H9 (cell line): ENCODE measurements around the gene KIF26B. TPM values are rescaled to one million over a fixed set of nuclear protein-coding genes. Genes with fewer than 3 reads are reported as not detected.

Experiments
- DNase-seq: peaks from one replicate; pipeline ENCODE4 v3.0.0-alpha.2; 2017
- H2AFZ ChIP-seq: one replicate; pipeline ENCODE4 v1.6.1; 2013; ENCODE audit warnings: mild to moderate bottlenecking, low read length, control low read depth, moderate library complexity
- H2AK5ac ChIP-seq: 2 replicates; pipeline ENCODE4 v1.6.1; 2013; ENCODE audit warnings: low read length, control low read depth, mixed read lengths; ENCODE audit not compliant: insufficient read length
- H2BK120ac ChIP-seq: one replicate; pipeline ENCODE4 v1.6.1; 2013; ENCODE audit warnings: low read depth, mild to moderate bottlenecking, low read length, control low read depth, inconsistent platforms; ENCODE audit not compliant: poor library complexity, severe bottlenecking
- H2BK12ac ChIP-seq: 2 replicates; pipeline ENCODE4 v1.6.1; 2013; ENCODE audit warnings: low read length, control low read depth, mixed read lengths, low read depth; ENCODE audit not compliant: insufficient read length
- H2BK15ac ChIP-seq: 2 replicates; pipeline ENCODE4 v1.6.1; 2013; ENCODE audit warnings: low read depth, low read length, control low read depth
- H2BK20ac ChIP-seq: one replicate; pipeline ENCODE4 v1.6.1; 2013; ENCODE audit warnings: low read depth, mild to moderate bottlenecking, low read length, control low read depth, inconsistent platforms; ENCODE audit not compliant: poor library complexity, severe bottlenecking
- H2BK5ac ChIP-seq: 2 replicates; pipeline ENCODE4 v1.6.1; 2013; ENCODE audit warnings: low read length, control low read depth, mixed read lengths; ENCODE audit not compliant: insufficient read length
- H3K14ac ChIP-seq: 2 replicates; pipeline ENCODE4 v1.6.1; 2013; ENCODE audit warnings: low read length, control low read depth; ENCODE audit not compliant: insufficient read depth
- H3K18ac ChIP-seq: 2 replicates; pipeline ENCODE4 v1.6.1; 2013; ENCODE audit warnings: low read depth, mild to moderate bottlenecking, mixed read lengths, low read length, control low read depth; ENCODE audit not compliant: insufficient read length
- H3K23ac ChIP-seq: 2 replicates; pipeline ENCODE4 v1.6.1; 2013; ENCODE audit warnings: low read length, control low read depth, mixed read lengths, low read depth; ENCODE audit not compliant: insufficient read length
- H3K23me2 ChIP-seq: 2 replicates; pipeline ENCODE4 v1.6.1; 2013; ENCODE audit warnings: low read depth, mild to moderate bottlenecking, mixed read lengths, low read length, control low read depth; ENCODE audit not compliant: insufficient read length, poor library complexity, severe bottlenecking
- H3K27ac ChIP-seq: 2 replicates; pipeline ENCODE4 v1.5.1; 2013; ENCODE audit warnings: low read length, control low read depth, mixed read lengths, low read depth; ENCODE audit not compliant: insufficient read length
- H3K27me3 ChIP-seq: 2 replicates; pipeline ENCODE4 v1.6.1; 2013; ENCODE audit warnings: low read length, control low read depth, inconsistent platforms; ENCODE audit not compliant: insufficient read depth
- H3K4ac ChIP-seq: 2 replicates; pipeline ENCODE4 v1.6.1; 2013; ENCODE audit warnings: low read depth, mild to moderate bottlenecking, control low read depth, inconsistent platforms, low read length, moderate library complexity
- H3K4me1 ChIP-seq: 2 replicates; pipeline ENCODE4 v1.6.1; 2013; ENCODE audit warnings: low read length, control low read depth, inconsistent platforms; ENCODE audit not compliant: insufficient read depth
- H3K4me2 ChIP-seq: 2 replicates; pipeline ENCODE4 v1.6.1; 2013; ENCODE audit warnings: low read length, control low read depth, mixed read lengths; ENCODE audit not compliant: insufficient read length, insufficient read depth
- H3K56ac ChIP-seq: 2 replicates; pipeline ENCODE4 v1.6.1; 2013; ENCODE audit warnings: low read depth, mild to moderate bottlenecking, mixed read lengths, low read length, control low read depth; ENCODE audit not compliant: insufficient read length
- H3K79me1 ChIP-seq: 2 replicates; pipeline ENCODE4 v1.6.1; 2013; ENCODE audit warnings: low read depth, mild to moderate bottlenecking, moderate library complexity, low read length, control low read depth, inconsistent platforms; ENCODE audit not compliant: insufficient read depth, poor library complexity, severe bottlenecking
- H3K79me2 ChIP-seq: 2 replicates; pipeline ENCODE4 v1.6.1; 2013; ENCODE audit warnings: low read length, control low read depth, inconsistent platforms; ENCODE audit not compliant: insufficient read depth
- H3K9ac ChIP-seq: 2 replicates; pipeline ENCODE4 v1.6.1; 2013; ENCODE audit warnings: low read length, control low read depth, mixed read lengths; ENCODE audit not compliant: insufficient read length; ENCODE audit errors: extremely low read depth
- H3K9me3 ChIP-seq: one replicate; pipeline ENCODE4 v1.6.1; 2013; ENCODE audit warnings: low read depth, low read length, inconsistent platforms; ENCODE audit not compliant: control insufficient read depth
- H3T11ph ChIP-seq: one replicate; pipeline ENCODE4 v1.6.1; 2013; ENCODE audit warnings: mild to moderate bottlenecking, low read length, control low read depth, inconsistent platforms
- H4K20me1 ChIP-seq: one replicate; pipeline ENCODE4 v1.6.1; 2013; ENCODE audit not compliant: control insufficient read depth, insufficient read length, insufficient read depth
- H4K5ac ChIP-seq: 2 replicates; pipeline ENCODE4 v1.6.1; 2013; ENCODE audit warnings: low read depth, mild to moderate bottlenecking, mixed read lengths, low read length, control low read depth; ENCODE audit not compliant: insufficient read length
- H4K8ac ChIP-seq: replicated peaks from 2 replicates; pipeline ENCODE4 v1.6.1; 2013; ENCODE audit warnings: low read length, control low read depth, mixed read lengths, low read depth; ENCODE audit not compliant: insufficient read length
- H4K91ac ChIP-seq: 2 replicates; pipeline ENCODE4 v1.6.1; 2013; ENCODE audit warnings: low read depth, mild to moderate bottlenecking, moderate library complexity, mixed read lengths, low read length, control low read depth; ENCODE audit not compliant: insufficient read length
- H3K27ac Mint-ChIP-seq, 3 experiments: 2 replicates in 2 of 3; 3 replicates in 1 of 3; pipeline ENCODE4 v1.8.0; 2020 to 2021; ENCODE audit warnings: mixed read lengths in 3 of 3, mild to moderate bottlenecking in 1 of 3, moderate library complexity in 1 of 3
- H3K27me3 Mint-ChIP-seq: 2 replicates; pipeline ENCODE4 v1.8.0; 2021; ENCODE audit warnings: low read depth, mild to moderate bottlenecking, moderate library complexity, mixed read lengths
- H3K36me3 Mint-ChIP-seq, 3 experiments: 2 replicates in 2 of 3; 3 replicates in 1 of 3; pipeline ENCODE4 v1.8.0; 2020 to 2021; ENCODE audit warnings: low read depth in 3 of 3, mixed read lengths in 3 of 3; ENCODE audit not compliant: insufficient read depth in 1 of 3
- H3K4me1 Mint-ChIP-seq, 2 experiments: 2 replicates each; pipeline ENCODE4 v1.8.0; 2020; ENCODE audit warnings: mixed read lengths in 2 of 2
- H3K4me3 Mint-ChIP-seq, 2 experiments: 2 replicates in 1 of 2; 3 replicates in 1 of 2; pipeline ENCODE4 v1.8.0; 2020 to 2021; ENCODE audit warnings: mild to moderate bottlenecking in 2 of 2, mixed read lengths in 2 of 2, moderate library complexity in 1 of 2
- H3K9me3 Mint-ChIP-seq, 2 experiments: 2 replicates in 1 of 2; 3 replicates in 1 of 2; pipeline ENCODE4 v1.8.0; 2020; ENCODE audit warnings: mild to moderate bottlenecking in 2 of 2, mixed read lengths in 2 of 2, moderate library complexity in 1 of 2
- CTCF ChIP-seq: fragments of 200-600 bp; sonication (generic); conservative IDR thresholded peaks from 3 replicates; pipeline ENCODE4 v1.8.0; 2021; ENCODE audit warnings: antibody characterized with exemption, mild to moderate bottlenecking
- WGBS: extraction: QIAGEN DNeasy Blood & Tissue Kit; methylation state at CpG from one replicate; pipeline ENCODE4 v1.1.7; 2013; ENCODE audit warnings: missing lambda C conversion rate, low lambda C conversion rate, mixed read lengths; ENCODE audit not compliant: insufficient read length; ENCODE audit errors: extremely low coverage; 5-methylcytosine and 5-hydroxymethylcytosine counted together
- total RNA-seq: library from RNA; stranded (reverse); gene quantifications from 2 replicates; pipeline ENCODE4 v1.2.1, GENCODE V29; 2021

The KIF26B gene
- total RNA-seq, 1 experiment from 2014 or later: 0.13 TPM

- Histone ChIP-seq H3K27ac (no peak overlapping the region), H3K4ac (no peak overlapping the region), H3K79me2 (no peaks in the 10 kb centered on the region), H2AK5ac (no peak overlapping the region), H2AFZ (no peak overlapping the region), H3K4me2 (no peak overlapping the region), H4K5ac (no peak overlapping the region), H3K79me1 (no peaks in the 10 kb centered on the region), H3K9me3 (no peaks in the 10 kb centered on the region), H3K9ac (no peak overlapping the region), H3K4me1 (no peaks in the 10 kb centered on the region), H3T11ph (no peak overlapping the region), H2BK20ac (no peak overlapping the region), H4K91ac (no peak overlapping the region), H3K23me2 (no peaks in the 10 kb centered on the region), H2BK5ac (no peak overlapping the region), H3K23ac (no peak overlapping the region), H4K8ac (no peak overlapping the region), H3K14ac (no peak overlapping the region), H2BK120ac (no peak overlapping the region), H3K18ac (no peak overlapping the region), H4K20me1 (no peaks in the 10 kb centered on the region), H3K27me3 (no peaks in the 10 kb centered on the region), H3K56ac (no peak overlapping the region), H2BK15ac (no peak overlapping the region), H2BK12ac (no peak overlapping the region)
- no peak overlapping the region for H3K4me3 Mint-ChIP-seq
- no peak for TF ChIP-seq CTCF
- no peaks in the 10 kb centered on the region; a peak in 1 of 5 replicates for H3K9me3 Mint-ChIP-seq
- no peaks in the 10 kb centered on the region for H3K36me3 Mint-ChIP-seq
- H3K27me3 Mint-ChIP-seq: no peaks in the 10 kb centered on the region
- H3K4me1 Mint-ChIP-seq: no peaks in the 10 kb centered on the region
- no peak overlapping the region for H3K27ac Mint-ChIP-seq
- no peak for DNase-seq
- WGBS: no CpG with 5 or more reads among the region's 2 CpGs
These were observed 36.0 kb upstream of the KIF26B start for GRCh38 chr1:245118806-245119205.
